Upper lobe of right lung (tissue), 1 donor: Measurements from ENCODE around the gene B3GNT5. TPM values are rescaled to one million over a fixed set of nuclear protein-coding genes. Genes with fewer than 3 reads are reported as not detected.

Experiments
- ATAC-seq: fragments of 200-7000 bp; cut with Tn5 transposase; one replicate; pipeline ENCODE4 v1.9.1; 2020; ENCODE audit warnings: mild to moderate bottlenecking, moderate library complexity
- DNase-seq: peaks from one replicate; pipeline ENCODE4 v3.0.0-alpha.2; 2020
- H3K27ac ChIP-seq: fragments of 200-600 bp; one replicate; pipeline ENCODE4 v1.8.0; 2022
- H3K27me3 ChIP-seq: fragments of 200-600 bp; one replicate; pipeline ENCODE4 v1.8.0; 2022; ENCODE audit warnings: mild to moderate bottlenecking
- H3K36me3 ChIP-seq: fragments of 200-600 bp; one replicate; pipeline ENCODE4 v1.8.0; 2022
- H3K4me1 ChIP-seq: fragments of 200-600 bp; one replicate; pipeline ENCODE4 v1.8.0; 2022
- H3K4me3 ChIP-seq: fragments of 200-600 bp; one replicate; pipeline ENCODE4 v1.8.0; 2022; ENCODE audit warnings: mild to moderate bottlenecking
- H3K9me3 ChIP-seq: fragments of 200-600 bp; one replicate; pipeline ENCODE4 v1.8.0; 2022
- intact Hi-C: fragments of 100-400 bp; cut with DNase I; formaldehyde crosslinking; loops from one replicate; pipeline ENCODE4 v1.11.0; 2022
- total RNA-seq: library from RNA; stranded (reverse); fragmentation: NEBNext Ultra II Directional; extraction: Animal tissue kit (Norgen Biotek cat#: 25700); gene quantifications from one replicate; pipeline ENCODE4 v1.2.1, GENCODE V29; 2021
- TF ChIP-seq, protein P1 (sequence below): fragments of 200-600 bp; IDR thresholded peaks from one replicate; pipeline ENCODE4 v1.8.0; 2022; ENCODE audit warnings: antibody characterized with exemption
- donor health status: DM: no; HTN: yes; CAD: no; lungs with severe emphysema.

Gene B3GNT5
- total RNA-seq, 1 donor from 2014 or later, result 31.0 TPM

GRCh38 chr3:183254487-183255347 lies 1.7 kb downstream of the B3GNT5 start:
- ATAC-seq (peak; percentile 5), DNase-seq (peak; percentile 72)
- Histone ChIP-seq H3K4me3 (peak overlapping the region; percentile 81), H3K36me3 (no peaks in the 10 kb centered on the region), H3K9me3 (no peaks in the 10 kb centered on the region), H3K27ac (peak overlapping the region; percentile 90), H3K4me1 (peaks cover 6% of the 10 kb centered on the region), H3K27me3 (no peaks in the 10 kb centered on the region)
- intact Hi-C loops, result no loop called here
- TF ChIP-seq, protein P1, sequence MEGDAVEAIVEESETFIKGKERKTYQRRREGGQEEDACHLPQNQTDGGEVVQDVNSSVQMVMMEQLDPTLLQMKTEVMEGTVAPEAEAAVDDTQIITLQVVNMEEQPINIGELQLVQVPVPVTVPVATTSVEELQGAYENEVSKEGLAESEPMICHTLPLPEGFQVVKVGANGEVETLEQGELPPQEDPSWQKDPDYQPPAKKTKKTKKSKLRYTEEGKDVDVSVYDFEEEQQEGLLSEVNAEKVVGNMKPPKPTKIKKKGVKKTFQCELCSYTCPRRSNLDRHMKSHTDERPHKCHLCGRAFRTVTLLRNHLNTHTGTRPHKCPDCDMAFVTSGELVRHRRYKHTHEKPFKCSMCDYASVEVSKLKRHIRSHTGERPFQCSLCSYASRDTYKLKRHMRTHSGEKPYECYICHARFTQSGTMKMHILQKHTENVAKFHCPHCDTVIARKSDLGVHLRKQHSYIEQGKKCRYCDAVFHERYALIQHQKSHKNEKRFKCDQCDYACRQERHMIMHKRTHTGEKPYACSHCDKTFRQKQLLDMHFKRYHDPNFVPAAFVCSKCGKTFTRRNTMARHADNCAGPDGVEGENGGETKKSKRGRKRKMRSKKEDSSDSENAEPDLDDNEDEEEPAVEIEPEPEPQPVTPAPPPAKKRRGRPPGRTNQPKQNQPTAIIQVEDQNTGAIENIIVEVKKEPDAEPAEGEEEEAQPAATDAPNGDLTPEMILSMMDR, result no peak

DNA sequence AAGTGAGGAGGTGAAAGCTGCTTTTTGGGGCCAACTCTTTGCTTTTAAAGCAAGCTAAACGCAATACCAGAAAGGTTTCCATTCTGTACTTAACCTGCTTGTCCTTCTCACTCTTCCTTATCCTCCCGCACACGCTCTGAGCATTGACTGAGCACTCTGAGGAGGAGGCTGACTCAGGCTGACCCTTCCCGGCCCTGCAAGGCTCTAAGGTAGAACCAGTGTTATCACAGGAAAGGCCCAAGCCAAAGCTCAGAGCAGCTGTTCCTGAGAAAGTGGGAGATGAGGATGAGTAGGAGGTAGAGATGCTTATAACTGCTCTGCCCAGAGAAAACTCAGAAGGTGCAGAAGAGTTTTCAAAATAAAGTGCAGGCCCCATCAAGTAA lies 2.3 kb downstream of the B3GNT5 start:
- Histone ChIP-seq H3K27me3 (no peaks in the 10 kb centered on the region), H3K4me3 (peak overlapping the region; percentile 81), H3K9me3 (no peaks in the 10 kb centered on the region), H3K4me1 (peaks cover 12% of the 10 kb centered on the region), H3K36me3 (no peaks in the 10 kb centered on the region), H3K27ac (peak overlapping the region; percentile 90)
- DNase-seq, result no peak
- intact Hi-C loops, result no loop called here
- no peak for ATAC-seq
- TF ChIP-seq, protein P1, result no peak

- ATAC-seq (no peak), DNase-seq (no peak)
- Histone ChIP-seq H3K27me3 (no peaks in the 10 kb centered on the region), H3K36me3 (no peaks in the 10 kb centered on the region), H3K4me1 (peaks cover 27% of the 10 kb centered on the region), H3K27ac (no peak overlapping the region), H3K4me3 (no peak overlapping the region), H3K9me3 (no peaks in the 10 kb centered on the region)
- intact Hi-C loops, result no loop called here
- TF ChIP-seq, protein P1, result no peak
Observed at GRCh38 chr3:183259087-183259486, 6.0 kb downstream of the B3GNT5 start.

DNA sequence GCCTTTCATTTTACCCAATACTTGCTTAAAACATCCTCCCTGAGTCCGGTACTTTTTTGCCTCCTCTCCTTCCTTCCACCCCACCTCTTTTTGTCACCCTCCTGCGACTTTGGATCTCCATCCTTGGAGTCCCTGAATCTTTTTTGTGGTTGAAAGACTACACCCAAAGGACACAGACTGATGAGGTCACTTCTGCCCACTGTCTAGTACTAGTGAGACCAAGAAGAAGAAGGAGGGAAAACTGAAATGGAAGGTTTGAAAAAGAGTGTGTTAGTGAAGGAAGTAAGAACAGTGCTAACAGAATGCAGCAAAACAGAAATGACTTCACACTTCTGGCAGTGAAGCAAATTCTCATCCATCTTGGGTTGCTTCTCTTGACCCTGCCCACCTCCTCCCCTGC lies 6.6 kb downstream of the B3GNT5 start:
- TF ChIP-seq, protein P1, result no peak
- no peaks in the 10 kb centered on the region for H3K27me3 ChIP-seq
- intact Hi-C loops, result no loop called here
- no peaks in the 10 kb centered on the region for H3K9me3 ChIP-seq
- peaks cover 29% of the 10 kb centered on the region for H3K4me1 ChIP-seq
- H3K4me3 ChIP-seq, result no peak overlapping the region
- H3K36me3 ChIP-seq, result no peaks in the 10 kb centered on the region
- ATAC-seq (peak; percentile 11), DNase-seq (no peak)
- H3K27ac ChIP-seq, result peak overlapping the region; percentile 11

DNA sequence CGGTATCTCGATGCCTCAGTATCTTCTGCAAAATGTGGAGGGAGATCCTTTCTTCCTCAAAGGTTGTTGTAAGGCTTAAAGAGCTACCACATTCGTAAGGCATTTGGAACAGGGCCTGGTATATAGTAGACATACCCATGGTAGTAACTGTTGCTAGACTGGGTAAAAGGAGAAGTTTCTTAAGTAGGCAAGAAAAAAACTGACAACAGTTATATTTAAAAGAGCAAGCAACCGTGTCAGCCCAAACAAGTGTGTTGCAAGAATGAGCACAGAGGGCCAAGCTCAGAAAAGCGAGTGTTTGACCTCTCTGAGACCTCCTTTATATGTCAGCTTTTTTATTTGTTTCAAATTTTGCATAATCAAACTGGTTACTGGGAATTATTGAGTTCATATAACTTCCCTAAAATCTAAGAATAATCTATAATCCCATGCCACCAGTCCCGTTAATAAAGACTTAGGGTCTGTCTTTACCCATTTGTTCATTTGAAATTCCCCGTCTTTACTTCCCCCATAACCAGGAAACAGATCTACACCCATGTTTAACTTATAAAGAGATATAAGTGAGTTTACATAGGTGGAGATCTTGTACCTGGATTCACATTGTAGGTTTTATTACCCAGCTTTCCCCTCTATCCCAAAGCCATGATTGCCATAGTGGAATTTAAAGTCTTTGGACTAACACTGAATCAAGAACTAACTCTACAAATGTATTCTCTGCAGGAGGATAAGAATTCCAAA lies 7.3 kb downstream of the B3GNT5 start:
- Histone ChIP-seq H3K9me3 (no peaks in the 10 kb centered on the region), H3K4me3 (no peak overlapping the region), H3K27me3 (no peaks in the 10 kb centered on the region), H3K36me3 (no peaks in the 10 kb centered on the region), H3K4me1 (peaks cover 29% of the 10 kb centered on the region), H3K27ac (peak overlapping the region; percentile 11)
- intact Hi-C loops, result no loop called here
- peak; percentile 78 for ATAC-seq
- TF ChIP-seq, protein P1, result no peak
- DNase-seq, result no peak
